NCI-H187 (cell line): ENCODE results near the gene OPN4.
"Not testable (repeated sequence)": the region's sequence is repeated elsewhere in the genome, so short reads cannot be mapped to it uniquely, and the experiment has no call there.

Experiments
- DNase-seq, 2 experiments: peaks; one replicate each; lab custom pipeline; 2025; lab: John Stamatoyannopoulos, UW

OPN4 gene, protein sequence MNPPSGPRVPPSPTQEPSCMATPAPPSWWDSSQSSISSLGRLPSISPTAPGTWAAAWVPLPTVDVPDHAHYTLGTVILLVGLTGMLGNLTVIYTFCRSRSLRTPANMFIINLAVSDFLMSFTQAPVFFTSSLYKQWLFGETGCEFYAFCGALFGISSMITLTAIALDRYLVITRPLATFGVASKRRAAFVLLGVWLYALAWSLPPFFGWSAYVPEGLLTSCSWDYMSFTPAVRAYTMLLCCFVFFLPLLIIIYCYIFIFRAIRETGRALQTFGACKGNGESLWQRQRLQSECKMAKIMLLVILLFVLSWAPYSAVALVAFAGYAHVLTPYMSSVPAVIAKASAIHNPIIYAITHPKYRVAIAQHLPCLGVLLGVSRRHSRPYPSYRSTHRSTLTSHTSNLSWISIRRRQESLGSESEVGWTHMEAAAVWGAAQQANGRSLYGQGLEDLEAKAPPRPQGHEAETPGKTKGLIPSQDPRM

DNA sequence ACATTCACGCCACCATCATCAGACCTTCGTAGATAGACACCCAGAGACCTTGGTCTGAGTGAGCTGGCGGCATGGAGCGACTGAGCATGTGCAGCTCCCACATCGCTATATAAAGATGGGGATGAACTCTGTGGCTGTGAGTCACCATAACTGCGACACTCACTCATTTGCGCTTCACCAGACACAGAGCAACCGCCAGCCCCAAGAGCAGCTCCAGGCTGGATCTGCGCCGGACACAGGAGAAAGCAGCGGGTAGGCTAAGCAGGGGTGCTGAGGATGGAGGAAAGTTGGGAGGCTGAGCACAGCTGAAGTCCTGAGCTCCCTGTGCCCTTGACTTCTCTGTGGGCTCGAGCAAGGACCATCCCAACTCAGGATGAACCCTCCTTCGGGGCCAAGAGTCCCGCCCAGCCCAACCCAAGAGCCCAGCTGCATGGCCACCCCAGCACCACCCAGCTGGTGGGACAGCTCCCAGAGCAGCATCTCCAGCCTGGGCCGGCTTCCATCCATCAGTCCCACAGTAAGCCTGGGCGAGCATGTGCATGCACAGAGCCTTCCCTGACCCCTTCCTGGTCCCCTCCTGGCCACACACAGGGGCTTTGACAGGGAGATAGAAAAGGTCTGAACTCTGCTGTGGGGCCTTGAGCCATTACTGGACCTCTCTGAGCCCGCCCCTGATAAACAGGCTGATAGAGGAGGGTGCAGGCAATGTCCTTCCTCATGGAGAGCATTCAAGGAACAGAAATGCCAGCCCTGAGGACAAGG is at the start of gene OPN4:
Gene OPN4 (plus strand): TSS at position 137 of the 762 bp plus-strand sequence. CDS start 237 bp downstream, at position 374.
- DNase-seq: no peak

DNA sequence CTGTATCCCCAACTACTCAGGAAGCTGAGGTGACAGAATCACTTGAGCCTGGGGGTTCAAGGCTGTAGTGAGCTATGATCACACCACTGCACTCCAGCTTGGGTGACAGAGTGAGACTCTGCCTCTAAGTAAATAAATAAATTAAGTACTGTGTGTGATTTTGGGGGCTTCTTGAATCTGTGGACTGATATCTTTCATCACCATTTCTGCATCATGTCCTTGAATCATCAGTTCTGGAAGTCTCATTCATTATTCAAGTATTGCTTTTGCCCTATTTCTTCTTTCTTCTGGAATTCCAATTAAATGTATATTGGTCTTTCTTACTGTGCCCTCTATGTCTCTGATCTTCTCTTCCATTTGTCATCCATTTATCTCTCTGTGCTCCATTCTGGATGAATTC is 46.7 kb upstream of the OPN4 start:
- no peak for DNase-seq

DNA sequence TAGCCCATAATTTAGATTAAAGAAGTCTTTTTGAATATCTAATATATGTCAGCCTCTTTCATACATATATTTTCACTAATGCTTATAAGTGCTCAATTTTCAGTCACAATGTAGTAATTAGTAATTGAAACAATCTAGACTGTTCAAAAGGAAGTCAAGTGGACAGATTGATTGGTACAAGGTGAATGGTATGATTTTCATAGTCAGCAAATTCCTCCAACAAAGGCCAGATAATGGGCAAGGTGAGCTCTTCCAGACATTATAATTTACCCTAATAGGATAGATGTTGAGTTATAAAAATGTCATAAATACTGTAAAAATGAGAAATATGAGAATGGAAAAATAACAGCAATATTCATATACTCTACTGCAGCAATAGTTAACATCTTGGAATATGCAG is 44.4 kb upstream of the OPN4 start:
- no peak for DNase-seq

- DNase-seq: no peak
These were observed 43.0 kb upstream of the OPN4 start for GRCh38 chr10:86611386-86611785.

GRCh38 chr10:86613096-86613495 is 41.3 kb upstream of the OPN4 start:
- DNase-seq: no peak

- no peak for DNase-seq
These were observed 40.4 kb upstream of the OPN4 start for GRCh38 chr10:86613905-86614304.

GRCh38 chr10:86614853-86615252 is 39.5 kb upstream of the OPN4 start:
- DNase-seq: no peak

GRCh38 chr10:86617278-86617677 is 37.1 kb upstream of the OPN4 start:
- DNase-seq: not testable (repeated sequence)

DNA sequence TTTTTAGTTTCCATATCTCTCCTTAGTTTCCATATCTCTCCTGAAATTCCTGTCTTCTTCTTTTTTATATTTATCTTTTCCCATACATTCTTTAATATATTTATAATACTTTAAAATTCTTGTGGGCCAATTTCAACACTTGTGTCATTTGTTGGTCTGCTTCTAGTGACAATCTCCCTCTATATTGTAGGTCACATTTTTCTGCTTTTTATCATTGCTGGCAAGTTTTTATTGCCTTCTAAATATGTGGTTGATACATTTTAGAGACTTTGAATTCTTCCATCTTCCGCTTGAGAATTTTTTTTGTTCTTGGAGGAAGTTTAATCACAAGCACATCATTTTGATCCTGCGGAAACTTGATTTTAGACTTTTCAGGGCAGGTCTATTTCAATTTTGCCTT is 26.0 kb upstream of the OPN4 start:
- DNase-seq: no peak

DNA sequence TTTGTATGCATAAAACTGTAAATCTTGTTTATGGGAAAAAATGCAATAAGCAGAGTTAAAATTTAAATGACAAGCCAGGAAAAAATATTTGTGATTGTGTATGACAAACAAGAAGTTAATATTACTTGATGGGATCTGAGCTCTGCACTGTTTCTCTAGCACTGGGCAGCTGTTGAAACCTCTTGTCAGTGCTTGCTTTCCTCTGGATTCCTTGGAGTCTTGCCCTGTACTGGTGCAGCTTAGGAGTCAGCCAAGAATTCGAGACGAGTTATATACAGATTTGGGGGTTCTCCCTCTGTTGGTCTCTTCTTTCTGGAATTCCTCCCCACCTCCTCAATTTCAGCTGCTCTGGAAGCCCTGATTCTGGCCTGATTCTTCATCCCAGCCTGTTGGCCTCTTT is 24.3 kb upstream of the OPN4 start:
- DNase-seq: no peak

DNA sequence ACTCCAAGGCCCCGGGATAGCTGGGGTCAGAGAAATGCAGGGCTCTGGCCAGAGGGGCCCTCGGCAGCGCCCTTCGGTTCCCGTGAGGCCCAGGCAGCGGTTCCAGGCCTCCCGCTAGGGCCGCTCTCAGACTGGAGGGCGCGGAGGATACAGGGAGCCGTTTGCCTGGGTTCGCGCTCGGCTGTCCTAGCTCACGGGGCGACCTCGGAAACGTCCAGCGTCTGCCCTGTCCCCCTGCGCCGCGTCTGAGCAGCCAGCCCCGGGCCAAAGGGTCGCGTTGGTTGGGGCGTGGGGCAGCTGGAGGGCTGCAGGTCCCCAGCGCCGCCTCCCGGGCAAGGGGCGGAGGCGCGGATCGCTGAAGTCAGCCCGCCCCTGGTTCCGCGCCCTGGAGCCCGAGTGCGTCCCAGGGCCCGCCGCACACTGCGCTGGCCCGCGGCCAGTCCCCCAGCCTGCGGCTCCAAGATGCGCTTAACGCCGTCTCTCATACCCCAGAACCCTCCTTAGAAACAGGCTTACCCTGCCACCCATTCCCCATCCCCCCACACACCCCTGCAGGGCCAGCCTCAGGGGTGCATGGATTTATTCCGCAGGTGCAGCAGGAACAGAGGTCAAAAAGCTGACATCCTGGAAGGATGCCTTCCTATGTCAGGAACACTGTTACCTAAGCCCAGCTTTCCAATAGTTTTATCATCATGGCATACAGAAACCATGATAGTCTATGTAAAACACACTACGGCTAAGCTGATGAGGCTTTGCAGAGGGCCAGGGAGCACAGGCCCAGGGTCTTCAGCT is 22.1 kb upstream of the OPN4 start:
- DNase-seq: no peak

- DNase-seq: no peak
These were observed 21.4 kb upstream of the OPN4 start for GRCh38 chr10:86632951-86633350.

DNA sequence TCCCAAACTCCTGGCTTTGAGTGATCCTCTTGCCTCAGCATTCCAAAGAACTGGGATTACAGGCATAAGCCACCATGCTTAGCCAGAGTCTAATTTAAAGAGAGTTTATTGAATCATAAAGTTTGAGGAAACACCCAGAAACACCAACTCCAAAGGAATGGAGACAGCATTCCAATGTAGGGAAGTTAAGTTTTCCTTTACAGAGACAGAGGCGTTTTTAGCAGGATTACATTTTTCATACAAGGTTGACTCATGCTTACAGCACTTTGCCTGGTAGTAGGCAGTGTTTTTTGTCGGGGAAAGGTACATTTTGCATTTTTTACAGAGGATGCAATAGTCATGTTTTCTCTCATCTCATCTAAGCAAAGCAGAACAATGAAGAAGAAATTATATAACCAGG is 18.9 kb upstream of the OPN4 start:
- DNase-seq: no peak

GRCh38 chr10:86636311-86636710 is 18.0 kb upstream of the OPN4 start:
- no peak for DNase-seq

DNA sequence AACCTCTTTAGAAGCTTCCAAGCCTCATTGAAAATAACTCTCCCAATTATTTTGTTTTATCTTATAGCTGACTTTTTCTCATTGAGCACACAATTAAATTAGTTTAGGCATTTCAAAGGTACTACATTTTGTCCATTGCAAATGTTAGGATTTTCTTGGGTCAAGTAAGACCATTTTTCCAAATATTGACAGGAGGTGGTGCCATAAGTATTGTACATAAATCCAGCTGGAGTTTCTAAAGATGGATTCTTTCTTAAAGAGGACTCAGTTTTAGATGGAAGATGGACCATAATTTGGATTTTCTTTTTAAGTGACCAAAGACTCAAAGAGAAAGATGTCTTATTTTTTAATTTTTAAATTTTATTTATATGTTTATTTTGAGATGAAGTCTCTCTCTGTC is 12.3 kb upstream of the OPN4 start:
- DNase-seq: no peak

GRCh38 chr10:86642499-86642898 is 11.8 kb upstream of the OPN4 start:
- no peak for DNase-seq

DNA sequence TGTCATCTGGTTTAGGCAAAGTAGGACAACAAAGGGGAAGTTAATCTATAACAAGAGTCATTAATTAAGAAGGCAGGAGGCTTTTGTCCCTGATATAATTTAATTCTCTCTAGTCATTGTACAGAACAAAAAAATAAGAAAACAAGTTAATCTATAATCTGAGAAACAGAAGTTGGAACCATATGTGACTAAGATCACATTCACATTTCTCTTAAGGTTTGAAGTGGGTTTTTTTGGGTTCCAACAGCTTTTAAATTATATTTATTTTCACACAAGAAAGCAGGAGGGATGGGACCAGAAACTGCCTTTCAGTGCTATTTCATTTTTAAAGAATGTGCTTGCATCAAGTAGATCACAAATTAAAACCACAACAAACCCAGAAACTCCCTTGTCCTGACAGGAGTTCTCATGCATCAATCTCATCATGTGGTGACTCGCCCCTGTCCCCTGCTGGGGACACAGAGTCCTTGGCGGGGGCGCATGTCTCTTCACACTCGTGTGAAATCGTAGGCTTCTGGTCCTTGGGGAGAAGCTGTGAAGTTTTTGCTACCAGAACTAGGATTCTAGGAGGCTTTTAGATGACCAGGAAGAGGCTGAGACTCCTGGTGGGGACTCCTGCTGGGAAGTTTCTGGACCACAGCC is 10.1 kb upstream of the OPN4 start:
- DNase-seq: no peak

GRCh38 chr10:86644794-86645445 is 9.4 kb upstream of the OPN4 start:
- DNase-seq: no peak

DNA sequence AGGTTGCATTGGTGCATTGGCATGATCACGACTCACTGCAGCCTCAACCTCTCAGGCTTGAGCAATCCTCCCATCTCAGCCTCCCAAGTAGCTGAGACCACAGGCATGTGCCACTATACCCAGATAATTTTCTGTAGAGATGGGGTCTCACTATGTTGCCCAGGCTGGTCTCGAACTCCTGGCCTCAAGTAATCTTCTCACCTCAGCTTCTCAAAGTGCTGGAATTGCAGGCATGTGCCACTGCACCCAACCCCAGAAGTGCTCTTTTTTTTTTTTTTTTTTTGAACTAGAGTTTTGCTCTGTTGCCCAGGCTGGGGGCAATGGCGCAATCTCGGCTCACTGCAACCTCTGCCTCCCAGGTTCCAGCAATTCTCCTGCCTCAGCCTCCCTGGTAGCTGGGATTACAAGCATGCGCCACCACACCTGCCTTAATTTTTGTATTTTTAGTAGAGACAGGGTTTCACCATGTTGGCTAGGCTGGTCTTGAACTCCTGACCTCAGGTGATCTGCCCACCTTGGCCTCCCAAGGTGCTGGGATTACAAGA is 8.7 kb upstream of the OPN4 start:
- DNase-seq: not testable (repeated sequence)

DNA sequence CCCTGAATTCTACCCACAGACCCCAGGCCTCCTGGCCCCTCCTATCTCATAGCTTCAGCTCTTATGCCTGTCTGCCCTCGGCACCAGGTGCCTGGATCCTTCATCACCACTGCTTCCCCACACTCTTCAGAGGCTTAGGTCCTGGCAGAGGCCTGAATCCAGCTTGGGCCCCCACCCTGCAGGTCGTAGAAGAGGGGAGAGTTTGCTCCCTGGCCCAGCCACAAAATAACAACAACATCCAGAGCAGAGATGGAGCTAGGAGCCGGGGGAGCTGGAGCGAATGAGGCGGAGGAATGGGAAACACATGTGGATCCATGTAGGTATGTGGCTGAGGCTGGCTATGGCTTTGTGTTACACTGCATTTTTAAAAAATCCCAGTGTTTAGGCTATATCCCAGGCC is 7.8 kb upstream of the OPN4 start:
- no peak for DNase-seq

GRCh38 chr10:86646933-86647332 is 7.4 kb upstream of the OPN4 start:
- no peak for DNase-seq
